ENCODE data around the gene P2RX5. TPM values are rescaled to one million over a fixed set of nuclear protein-coding genes. Genes with fewer than 3 reads are reported as not detected.

Gene P2RX5
- total and polyA plus RNA-seq, 11 donors: 5.4 to 108 (median 14.3) TPM

- H3K27me3 ChIP-seq: no peaks in the 10 kb centered on the region
- H3K4me3 ChIP-seq: no peak overlapping the region
- H3K27ac ChIP-seq: peak overlapping the region in 9 of 12 donors; percentile 2 to 69 (median 40)
- intact Hi-C loops (cut with DNase I): no loop called here
- peak in 2 of 4 donors; percentile 21 to 24 for ATAC-seq
- WGBS, 4 donors: 54 to 74% (median 67%) methylated on average over 16 of the region's 16 CpGs
- TF ChIP-seq CTCF (IDR thresholded peaks at IDR 0.05) (no peak), POLR2A (IDR thresholded peaks at IDR 0.05) (no peak)
- peaks cover 0 to 16% (median 5%) of the 10 kb centered on the region in 12 donors for H3K4me1 ChIP-seq
- no peaks in the 10 kb centered on the region for H3K9me3 ChIP-seq
- DNase-seq: no peak
- peaks cover 2 to 89% (median 72%) of the 10 kb centered on the region in 9 donors for H3K36me3 ChIP-seq
These were observed 68.9 kb downstream of the P2RX5 start for GRCh38 chr17:3626831-3627768.

Other genes starting within 250 kb of the P2RX5 start
- gene SPATA22, start 224.3 kb downstream of the P2RX5 start, total RNA-seq: under 1 TPM in 5 of 9 donors, not detected in 4; 0.16 to 0.72 (median 0.44) TPM
- gene SPATA22, start 224.3 kb downstream of the P2RX5 start, polyA plus RNA-seq: under 1 TPM in 1 of 2 donors, not detected in 1; 0.23 TPM
- 1 to 10 TPM in 6 of 9 donors, under 1 TPM in 3; 0.44 to 2.4 (median 1.3) TPM for gene ASPA, start 220.2 kb downstream of the P2RX5 start, total RNA-seq
- gene ASPA, start 220.2 kb downstream of the P2RX5 start, polyA plus RNA-seq: under 1 TPM; 0.26 to 0.88 TPM
- gene TRPV3, start 138.3 kb downstream of the P2RX5 start, total RNA-seq: 1 to 10 TPM in 4 of 9 donors, under 1 TPM in 4, not detected in 1; 0.25 to 1.7 (median 0.97) TPM
- gene TRPV3, start 138.3 kb downstream of the P2RX5 start, polyA plus RNA-seq: under 1 TPM; 0.32 to 0.65 TPM
- 1 to 10 TPM; 2.0 to 4.5 (median 3.3) TPM for gene TRPV1, start 86.7 kb downstream of the P2RX5 start, total RNA-seq
- gene TRPV1, start 86.7 kb downstream of the P2RX5 start, polyA plus RNA-seq: 1 to 10 TPM; 1.9 to 4.9 TPM
- 1 to 10 TPM; 2.5 to 7.3 (median 3.6) TPM for gene SHPK, start 59.9 kb downstream of the P2RX5 start, total RNA-seq
- 1 to 10 TPM; 2.9 to 3.7 TPM for gene SHPK, start 59.9 kb downstream of the P2RX5 start, polyA plus RNA-seq
- 10 to 100 TPM in 3 of 9 donors, 1 to 10 TPM in 6; 6.2 to 19.0 (median 8.7) TPM for gene CTNS, start 59.4 kb downstream of the P2RX5 start, total RNA-seq
- gene CTNS, start 59.4 kb downstream of the P2RX5 start, polyA plus RNA-seq: 10 to 100 TPM in 1 of 2 donors, 1 to 10 TPM in 1; 6.8 to 10.9 TPM
- 100 to 1,000 TPM; 122 to 291 (median 177) TPM for gene TAX1BP3, start 27.6 kb downstream of the P2RX5 start, total RNA-seq
- gene TAX1BP3, start 27.6 kb downstream of the P2RX5 start, polyA plus RNA-seq: 100 to 1,000 TPM; 131 to 203 TPM
- 10 to 100 TPM; 24.2 to 78.2 (median 51.9) TPM for gene EMC6, start 27.3 kb downstream of the P2RX5 start, total RNA-seq
- gene EMC6, start 27.3 kb downstream of the P2RX5 start, polyA plus RNA-seq: 100 to 1,000 TPM; 141 to 190 TPM
- gene HASPIN, start 27.7 kb upstream of the P2RX5 start, total RNA-seq: 1 to 10 TPM in 1 of 9 donors, under 1 TPM in 8; 0.15 to 2.1 (median 0.32) TPM
- 1 to 10 TPM in 1 of 2 donors, not detected in 1; 1.1 TPM for gene HASPIN, start 27.7 kb upstream of the P2RX5 start, polyA plus RNA-seq
- 10 to 100 TPM in 8 of 9 donors, 1 to 10 TPM in 1; 7.1 to 17.1 (median 15.3) TPM for gene ITGAE, start 105.0 kb upstream of the P2RX5 start, total RNA-seq
- gene ITGAE, start 105.0 kb upstream of the P2RX5 start, polyA plus RNA-seq: 10 to 100 TPM; 15.3 to 32.9 TPM
- 10 to 100 TPM; 10.6 to 26.4 (median 21.6) TPM for gene NCBP3, start 150.1 kb upstream of the P2RX5 start, total RNA-seq
- gene NCBP3, start 150.1 kb upstream of the P2RX5 start, polyA plus RNA-seq: 10 to 100 TPM; 10.4 to 20.2 TPM
- gene CAMKK1, start 196.9 kb upstream of the P2RX5 start, total RNA-seq: 1 to 10 TPM; 2.0 to 6.8 (median 4.3) TPM
- 1 to 10 TPM; 2.0 to 4.2 TPM for gene CAMKK1, start 196.9 kb upstream of the P2RX5 start, polyA plus RNA-seq
- gene P2RX1, start 220.3 kb upstream of the P2RX5 start, total RNA-seq: 1 to 10 TPM in 2 of 9 donors, under 1 TPM in 7; 0.22 to 5.5 (median 0.52) TPM
- gene P2RX1, start 220.3 kb upstream of the P2RX5 start, polyA plus RNA-seq: 1 to 10 TPM in 1 of 2 donors, under 1 TPM in 1; 0.19 to 1.4 TPM

Measured in heart left ventricle (tissue), 16 donors.